GM20431 (cell line): ENCODE measurements around the gene C22orf15.
"Not testable (repeated sequence)": the region's sequence is repeated elsewhere in the genome, so short reads cannot be mapped to it uniquely, and the experiment has no call there.

Experiments used
- in situ Hi-C: fragments of 300-500 bp; cut with MseI, MboI; formaldehyde crosslinking; loops from one replicate; pipeline ENCODE4 v1.15.0; 2020; ENCODE audit warnings: low sequenced_read_pairs; ENCODE audit not compliant: unreplicated experiment

C22orf15 gene, protein sequence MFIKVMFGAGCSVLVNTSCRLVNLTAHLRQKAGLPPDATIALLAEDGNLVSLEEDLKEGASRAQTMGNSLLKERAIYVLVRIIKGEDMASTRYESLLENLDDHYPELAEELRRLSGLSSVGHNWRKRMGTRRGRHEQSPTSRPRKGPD

DNA sequence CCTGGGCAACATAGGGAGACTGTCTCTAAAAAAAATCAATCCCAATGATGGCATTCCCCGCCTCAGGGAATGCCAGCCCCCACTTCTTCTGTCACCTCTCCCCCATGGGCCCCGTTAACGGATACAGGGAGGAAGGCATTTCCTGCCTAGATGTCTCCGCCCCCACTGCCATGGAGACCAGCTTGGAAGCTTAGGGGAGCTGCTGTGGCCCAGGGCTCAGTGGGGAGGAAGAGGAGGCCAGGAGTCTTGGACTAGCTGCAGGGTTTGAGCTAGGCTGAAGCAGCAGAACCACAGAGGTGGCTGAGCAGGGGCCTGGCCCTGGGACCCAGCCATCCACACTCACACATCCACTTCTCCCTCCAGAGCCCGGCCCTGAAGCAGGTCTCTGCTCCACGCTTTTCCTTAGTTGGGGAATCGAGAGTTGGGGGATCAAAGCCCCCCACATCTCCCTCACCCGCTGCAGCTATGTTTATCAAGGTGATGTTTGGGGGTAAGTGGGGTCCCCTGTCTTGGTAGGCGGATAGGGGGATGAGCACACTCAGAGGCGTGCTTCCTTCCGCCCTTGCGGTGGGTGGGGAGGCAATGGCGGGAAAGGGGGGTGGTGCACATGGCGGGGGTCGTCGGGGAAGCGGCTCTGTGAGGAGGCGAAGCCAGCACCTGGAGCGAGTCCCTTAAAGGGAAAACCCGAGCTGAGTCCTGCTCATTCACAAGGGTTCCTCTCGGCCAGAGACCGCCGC, at the start of gene C22orf15:
Gene C22orf15, plus strand, starts transcription at position 149 of the 737 bp plus-strand sequence. Its CDS starts 317 bp downstream, at position 466.
- in situ Hi-C loops = no loop called here

DNA sequence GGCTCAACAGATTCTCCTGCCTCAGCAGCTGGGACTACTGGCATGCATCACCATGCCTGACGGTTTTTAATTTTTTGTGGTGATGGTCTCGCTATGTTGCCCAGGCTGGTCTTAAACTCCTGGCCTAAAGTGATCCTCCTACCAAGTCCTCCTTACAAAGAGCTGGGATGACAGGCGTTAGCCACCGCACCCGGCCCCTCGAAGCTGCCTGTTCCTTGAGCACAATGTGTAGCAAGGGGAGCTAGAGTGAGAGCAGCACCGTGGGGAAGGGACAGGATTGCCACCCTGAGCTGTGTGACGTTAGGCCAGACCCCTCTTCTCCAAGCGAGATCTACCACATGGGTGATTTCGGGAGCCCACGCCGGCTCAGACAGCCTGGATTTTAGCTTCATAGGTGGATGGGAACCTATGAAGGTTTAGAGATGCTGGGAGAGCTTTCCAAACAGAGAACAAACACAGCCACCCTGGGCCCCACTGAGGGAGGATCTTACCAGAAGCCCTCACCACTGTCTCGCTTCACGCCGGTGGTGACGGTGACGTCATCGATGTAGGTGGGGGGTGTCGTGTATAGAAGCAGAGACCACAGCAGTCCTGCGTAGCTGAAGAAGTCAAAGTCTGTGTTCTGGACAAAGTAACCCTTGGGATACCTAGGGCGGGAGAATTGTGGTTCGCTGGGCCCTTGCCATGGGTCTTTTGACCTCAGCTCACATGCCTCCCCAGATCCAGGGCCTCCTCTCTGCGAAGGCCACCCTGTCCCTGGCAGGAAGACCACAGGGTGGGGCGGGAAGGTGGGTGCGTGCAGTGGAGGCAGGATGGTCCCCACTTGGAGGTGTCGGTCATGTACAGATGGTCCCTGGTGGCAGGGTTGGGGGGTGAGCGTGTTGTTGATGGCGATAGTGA, 48.8 kb upstream of the C22orf15 start:
- in situ Hi-C loops = no loop called here

DNA sequence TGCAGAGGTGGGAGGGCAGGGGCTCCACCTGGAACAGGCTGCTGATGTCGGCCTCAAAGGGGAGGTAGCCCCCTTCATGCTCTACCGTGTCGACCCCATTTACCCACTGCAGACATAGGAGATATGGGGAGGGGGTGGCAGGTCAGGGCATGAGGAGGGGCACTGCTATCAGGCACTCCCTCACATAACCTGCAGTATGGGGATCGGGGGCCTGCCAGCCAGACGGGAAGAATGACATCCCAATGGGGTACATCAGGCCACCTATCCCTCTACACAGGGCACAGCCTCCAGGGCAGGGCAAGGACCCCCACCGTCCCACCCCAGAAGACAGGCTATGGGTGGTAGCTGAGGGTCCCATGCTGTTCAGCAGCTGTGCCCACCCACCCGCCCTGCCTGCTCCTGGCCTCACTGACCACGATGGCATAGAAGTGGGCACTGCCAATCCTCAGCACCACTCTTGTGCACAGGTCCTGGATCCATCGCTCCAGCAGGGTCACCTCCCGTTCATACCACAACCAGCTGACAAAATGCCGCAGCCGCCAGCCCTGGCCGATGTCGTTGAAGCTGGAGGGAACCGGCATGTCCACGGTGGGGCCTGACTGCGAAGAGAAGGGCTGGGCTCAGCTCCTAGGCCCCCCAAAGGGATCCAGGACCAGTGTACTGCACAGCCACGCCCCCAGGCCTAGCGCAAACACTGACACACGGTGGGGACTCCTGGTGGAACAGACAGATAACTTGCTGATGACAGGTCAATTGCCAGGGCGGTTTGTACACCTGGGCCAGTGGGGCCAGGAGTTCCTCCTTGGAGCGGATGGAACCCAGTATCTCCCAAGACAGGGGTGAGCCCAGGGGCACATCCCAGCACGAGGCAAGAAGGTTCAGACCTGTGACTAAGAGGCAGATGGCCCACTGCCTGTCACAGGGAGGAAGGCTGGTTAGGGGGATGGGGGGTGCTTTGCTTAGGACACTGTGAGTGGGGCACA, 47.9 kb upstream of the C22orf15 start:
- in situ Hi-C loops = no loop called here

DNA sequence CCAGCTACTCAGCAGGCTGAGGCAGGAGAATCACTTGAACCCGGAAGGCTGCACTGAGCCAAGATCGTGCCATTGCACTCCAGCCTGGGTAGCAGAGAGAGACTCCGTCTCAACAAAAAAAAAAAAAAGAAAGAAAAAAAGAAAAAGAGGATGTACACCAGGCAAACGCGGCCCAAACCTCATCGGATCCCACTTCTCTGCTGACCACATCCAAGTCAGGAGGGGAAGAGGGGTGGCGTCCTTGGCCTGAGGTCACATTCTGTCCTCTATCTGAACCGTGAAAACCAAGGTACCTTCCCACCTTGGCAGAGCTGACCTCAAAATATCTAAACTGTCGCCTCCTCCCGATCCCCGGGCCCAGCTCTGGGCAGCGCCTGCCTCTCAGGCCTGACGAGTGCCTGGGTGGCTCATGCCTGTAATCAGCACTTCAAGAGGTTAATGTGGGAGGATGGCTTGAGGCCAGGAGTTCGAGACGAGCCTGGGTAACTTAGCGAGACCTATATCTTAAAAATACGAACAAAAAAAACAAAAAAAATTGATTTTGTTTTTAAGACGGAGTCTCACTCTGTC, 46.9 kb upstream of the C22orf15 start:
- in situ Hi-C loops = no loop called here

DNA sequence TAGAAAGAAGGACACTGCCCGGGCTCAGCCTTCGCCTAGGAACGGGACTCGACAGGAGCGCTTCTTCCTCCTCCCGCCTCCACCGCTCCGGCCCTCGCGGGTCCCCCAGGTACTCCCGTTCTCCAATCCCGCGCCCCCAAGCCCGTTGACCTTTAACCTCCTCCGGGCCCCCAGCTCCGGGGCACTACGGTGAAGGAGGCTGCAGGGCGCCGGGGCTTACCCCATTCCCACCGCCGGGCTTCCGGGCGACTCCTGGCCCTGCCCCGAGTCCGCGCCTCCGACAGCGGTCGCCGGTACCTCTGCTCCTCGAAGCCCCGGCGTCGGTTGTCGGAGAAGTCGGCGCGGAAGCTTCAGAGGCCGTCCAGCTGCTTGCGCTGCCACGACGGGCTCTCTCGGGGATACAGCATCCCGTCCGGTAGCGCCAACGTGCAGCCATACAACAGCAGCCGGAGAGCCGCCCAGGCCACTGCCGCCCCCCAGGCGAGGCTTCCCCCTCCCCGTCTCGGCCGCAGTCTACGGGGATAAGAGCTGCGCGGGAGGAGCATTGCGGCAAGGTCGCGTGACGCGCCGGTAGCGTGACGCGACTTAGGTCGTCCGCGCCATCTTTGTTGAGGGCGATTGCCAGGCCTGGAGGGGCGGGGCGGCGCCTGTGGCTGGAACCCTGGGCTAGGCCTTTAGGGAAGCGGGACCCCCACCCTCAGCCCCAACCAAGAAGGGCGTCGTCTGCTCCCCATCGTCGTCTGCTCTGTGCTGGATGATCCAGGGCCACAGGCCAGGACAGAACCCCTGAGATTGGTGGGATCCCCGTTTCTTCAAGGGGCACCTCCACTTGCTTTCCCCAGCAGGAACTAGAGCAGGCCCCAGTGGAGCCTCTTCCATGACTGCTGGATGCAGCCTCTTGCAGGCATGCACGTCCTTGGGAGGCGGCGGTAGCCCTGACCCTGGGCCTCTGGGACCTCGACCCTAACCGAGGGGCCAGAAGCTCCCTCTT, 45.7 kb upstream of the C22orf15 start:
- in situ Hi-C loops = no loop called here

DNA sequence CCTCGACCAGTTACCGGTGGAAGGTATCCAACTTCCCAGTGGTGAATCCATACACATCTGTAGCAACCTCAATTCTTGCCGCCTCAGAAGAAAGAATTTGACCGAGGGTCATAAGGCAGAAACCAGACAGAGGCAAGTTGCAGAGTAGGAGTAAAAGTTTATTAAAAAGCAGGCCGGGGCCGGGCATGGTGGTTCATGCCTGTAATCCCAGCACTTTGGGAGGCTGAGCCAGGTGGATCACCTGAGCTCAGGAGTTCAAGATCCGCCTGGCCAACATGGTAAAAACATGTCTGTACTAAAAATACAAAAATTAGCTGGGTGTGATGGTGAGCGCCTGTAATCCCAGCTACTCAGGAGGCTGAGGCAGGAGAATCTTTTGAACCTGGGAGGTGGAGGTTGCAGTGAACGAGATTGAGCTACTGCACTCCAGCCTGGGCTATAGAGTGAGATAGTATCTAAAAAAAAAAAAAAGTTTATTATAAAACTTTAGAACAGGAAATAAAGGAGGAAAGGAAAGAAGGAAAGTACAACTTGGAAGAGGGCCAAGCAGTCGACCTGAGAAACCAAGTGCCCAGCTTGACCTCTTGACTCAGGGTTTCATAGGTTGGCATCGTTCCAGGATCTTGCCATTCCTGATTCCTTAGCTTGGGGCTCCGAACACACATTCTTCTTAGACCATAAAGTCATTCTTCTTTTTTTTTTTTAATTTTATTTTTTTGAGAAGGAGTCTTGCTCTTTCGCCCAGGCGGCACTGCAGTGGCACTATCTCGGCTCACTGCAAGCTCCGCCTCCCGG, 44.2 kb upstream of the C22orf15 start:
- in situ Hi-C loops = no loop called here

DNA sequence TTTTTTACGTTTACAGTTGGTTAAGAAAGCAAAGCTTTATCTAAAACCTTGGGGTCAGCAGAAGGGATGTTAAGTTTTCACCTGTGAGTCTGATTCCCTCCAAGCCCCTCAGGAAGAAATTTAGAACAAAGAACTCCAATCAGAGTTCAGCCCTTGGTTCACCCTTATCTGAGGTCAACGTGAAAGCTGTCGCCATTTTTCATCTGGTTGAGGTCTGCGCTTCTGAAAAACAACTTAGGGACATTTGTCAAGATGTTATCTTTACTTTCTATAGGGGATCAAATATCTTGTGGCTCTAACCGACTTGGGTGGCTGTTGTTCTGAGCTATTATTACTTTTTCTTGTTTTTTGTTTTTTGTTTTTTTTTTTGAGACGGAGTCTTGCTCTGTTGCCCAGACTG, 41.9 kb upstream of the C22orf15 start:
- in situ Hi-C loops = no loop called here

DNA sequence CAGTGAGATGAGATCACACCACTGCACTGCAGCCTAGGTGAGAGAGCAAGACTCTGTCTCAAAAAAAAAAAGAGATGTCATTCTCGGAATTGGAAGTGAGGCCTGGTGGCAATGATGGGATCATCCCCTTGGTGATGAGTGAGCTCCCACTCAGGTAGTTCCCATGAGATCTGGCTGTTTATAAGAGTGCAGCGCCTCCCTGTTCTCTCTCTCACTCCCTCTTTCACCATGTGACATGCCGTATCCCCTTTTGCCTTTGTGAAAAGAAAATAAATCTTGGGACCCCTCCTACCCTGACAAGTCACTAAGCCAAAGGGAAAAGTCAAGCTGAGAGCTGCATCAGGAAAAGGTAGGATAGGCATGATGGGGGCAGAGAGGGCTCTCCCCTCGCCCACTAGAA, 40.6 kb upstream of the C22orf15 start:
- in situ Hi-C loops = no loop called here

DNA sequence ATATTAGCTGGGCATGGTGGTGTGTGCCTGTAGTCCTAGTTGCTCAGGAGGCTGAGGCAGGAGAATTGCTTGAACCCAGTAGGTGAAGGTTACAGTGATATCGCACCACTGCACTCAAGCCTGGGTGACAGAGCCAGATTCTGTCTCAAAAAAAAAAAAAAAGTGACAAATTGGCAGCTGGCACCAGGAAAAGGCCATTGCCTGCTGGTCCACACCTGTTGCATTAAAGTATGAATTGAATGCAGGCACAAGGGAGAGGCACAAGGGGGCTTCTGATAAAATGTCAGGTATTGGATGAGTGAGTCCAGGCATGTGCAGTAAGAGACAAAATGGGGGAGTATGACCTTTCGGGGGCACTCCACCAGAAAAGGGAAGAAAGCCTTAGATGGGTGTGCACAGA, 40.1 kb upstream of the C22orf15 start:
- in situ Hi-C loops = no loop called here

DNA sequence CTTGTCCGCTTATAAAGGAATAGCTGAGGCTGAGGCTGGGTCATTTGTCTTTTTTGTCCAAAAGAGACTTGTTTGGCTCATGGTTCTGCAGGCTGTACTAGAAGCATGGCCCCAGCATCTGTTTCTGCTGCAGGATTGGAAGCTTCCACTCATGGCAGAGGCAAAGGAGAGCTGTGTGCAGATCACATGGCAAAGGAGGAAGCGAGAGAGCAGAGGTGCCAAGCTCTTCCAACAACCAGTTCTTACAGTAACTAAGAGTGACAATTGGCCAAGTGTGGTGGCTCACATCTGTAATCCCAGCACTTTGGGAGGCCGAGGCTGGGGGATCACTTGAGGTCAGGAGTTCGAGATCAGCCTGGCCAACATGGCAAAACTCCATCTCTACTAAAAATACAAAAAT, 34.7 kb upstream of the C22orf15 start:
- in situ Hi-C loops = not testable (repeated sequence)

DNA sequence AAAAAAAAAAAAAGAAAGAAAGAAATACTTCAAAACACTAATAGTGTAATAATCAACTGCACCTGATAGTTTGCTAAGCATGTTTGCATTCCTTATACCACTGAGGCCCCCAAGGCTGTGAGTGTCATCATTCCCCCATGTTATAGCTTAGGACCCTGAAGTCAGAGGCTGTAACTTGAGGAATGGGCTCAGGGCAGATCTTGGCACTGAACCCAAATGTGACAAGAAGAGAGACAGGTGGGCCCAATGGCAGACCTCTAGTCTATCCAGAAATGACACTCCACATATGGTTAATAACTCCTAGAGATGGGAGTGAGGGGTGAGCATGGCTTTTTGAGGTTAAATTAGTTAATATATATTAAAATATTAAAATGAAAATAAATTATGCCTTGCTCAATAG, 25.1 kb upstream of the C22orf15 start:
- in situ Hi-C loops = no loop called here

DNA sequence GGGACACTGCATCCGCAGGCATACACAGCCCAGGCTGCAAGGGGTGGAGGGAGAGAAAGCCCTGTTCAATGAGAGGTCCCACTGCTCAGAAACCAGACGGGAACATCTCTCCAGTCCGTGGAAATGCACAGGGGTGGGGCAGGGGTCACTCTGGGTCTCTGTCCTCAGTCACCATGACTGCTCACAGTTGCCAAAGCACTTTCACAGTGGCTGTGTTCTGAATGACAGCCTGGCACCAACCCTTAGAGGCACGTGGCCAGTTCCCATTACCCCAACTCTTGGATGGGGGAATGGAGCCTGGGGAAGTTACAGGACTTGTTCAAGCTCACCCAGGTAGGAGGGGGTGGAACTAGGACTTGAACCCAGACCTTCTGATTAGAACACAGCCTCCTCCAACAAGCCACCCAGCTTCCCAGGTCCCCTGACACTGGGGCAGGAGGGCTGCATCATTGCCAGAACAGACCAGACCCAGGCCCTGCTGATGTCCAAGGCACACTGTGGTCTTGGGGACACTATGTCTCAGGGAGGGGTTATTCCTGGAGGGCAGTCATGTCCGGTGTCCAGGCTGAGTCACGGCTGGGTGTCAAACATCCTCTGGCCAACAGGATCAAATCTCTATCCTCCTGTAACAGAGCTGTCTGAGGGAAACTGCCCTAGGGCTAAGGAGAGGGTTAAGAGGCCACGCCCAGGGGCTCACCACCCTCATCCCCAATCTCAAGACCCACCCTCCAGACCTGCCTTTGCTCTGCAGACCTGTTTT, 20.1 kb upstream of the C22orf15 start:
- in situ Hi-C loops = no loop called here

DNA sequence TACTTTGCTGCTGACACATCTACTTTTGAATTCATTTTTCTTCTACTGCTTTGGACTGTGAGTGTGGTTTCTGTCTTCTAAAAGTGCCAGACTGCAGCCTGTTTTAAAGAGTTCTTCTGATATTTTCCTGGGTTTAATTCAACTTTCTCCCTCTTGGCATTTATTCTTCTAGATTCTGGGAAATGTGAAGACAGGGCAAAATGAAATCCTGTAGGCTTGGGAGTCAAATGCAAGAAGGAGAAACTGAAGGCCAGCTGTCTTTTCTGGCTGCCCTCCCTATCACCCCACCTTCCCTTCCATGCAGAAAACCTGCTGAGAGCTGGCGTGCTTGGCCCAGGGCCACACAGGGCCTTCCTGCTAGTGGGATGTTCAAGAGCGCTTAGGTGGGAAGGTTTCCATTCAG, 19.5 kb upstream of the C22orf15 start:
- in situ Hi-C loops = no loop called here

DNA sequence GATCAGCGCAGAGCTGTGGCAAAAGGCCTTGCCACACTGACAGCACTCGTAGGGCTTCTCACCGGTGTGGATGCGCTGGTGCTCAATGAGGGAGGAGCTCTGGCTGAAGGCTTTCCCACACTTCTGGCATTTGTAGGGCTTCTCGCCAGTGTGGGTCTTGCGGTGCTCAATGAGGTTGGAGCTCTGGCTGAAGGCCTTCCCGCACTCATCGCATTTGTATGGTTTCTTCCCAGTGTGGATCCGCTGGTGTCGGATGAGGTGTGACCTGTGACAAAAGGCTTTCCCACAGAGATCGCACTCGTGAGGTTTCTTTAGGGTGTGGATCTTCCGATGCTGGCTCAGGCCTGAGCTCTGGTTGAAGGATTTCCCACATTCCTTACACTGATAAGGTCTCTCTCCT, 18.8 kb upstream of the C22orf15 start:
- in situ Hi-C loops = no loop called here

DNA sequence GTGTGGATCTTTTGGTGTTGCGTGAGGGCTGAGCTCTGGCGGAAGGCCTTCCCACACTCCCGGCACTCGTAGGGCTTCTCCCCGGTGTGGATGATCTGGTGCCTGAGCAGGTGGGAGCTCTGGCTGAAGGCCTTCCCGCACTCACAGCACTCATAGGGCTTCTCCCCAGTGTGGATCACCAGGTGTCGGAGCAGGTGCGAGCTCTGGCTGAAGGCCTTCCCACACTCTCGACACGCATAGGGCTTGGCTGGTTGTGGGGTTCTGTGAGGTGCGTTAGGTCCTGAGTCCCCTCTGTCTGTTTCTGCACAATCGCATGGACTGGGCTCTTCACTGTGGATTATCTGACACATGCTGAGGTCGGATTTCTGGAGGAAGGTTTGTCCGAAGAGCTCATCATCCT, 18.3 kb upstream of the C22orf15 start:
- in situ Hi-C loops = no loop called here

DNA sequence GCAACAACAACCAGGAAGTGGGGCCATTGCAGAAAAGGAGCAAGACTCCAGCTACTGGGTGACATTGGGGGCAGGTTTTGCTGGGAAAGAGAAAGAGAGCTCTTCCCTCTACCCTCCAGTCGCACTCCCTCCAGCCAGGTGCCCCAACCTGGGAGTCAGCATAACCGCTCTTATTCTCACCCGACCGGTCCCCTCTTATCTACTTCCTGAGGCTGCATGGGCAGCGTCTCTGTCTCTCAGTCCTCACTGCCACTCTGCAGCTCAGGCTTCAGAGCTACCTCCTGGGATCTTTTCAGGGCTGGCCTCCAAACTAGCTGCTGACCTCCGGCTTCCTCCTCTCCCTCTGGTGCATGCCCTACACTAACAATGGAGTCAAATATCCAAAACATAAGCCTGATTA, 17.0 kb upstream of the C22orf15 start:
- in situ Hi-C loops = no loop called here

DNA sequence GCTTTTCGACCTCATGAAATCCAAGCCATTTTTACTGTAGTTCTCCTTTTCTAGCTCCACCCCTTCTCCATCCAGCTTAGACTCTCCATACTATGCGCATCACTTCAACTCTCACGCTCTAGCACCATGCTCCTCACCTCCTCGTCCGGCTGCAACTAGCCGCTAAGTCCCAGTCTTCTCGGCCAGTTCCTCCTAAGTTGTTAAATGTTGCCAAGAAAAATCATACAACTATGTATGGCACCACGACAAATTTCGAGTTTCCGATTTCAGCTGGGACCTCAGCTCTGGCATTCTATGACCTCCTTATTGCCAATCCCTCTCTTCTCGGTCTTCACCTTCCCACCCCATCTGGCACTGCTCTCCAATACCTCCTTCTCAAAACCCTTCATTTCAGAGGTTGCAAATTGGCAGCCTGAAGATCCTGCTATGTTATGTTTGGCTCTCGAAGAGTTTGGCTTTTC, 12.9 kb upstream of the C22orf15 start:
- in situ Hi-C loops = no loop called here
